Measurements from ENCODE around the gene LGI4. TPM values are rescaled to one million over a fixed set of nuclear protein-coding genes. Genes with fewer than 3 reads are reported as not detected.

The LGI4 gene
- total RNA-seq, 4 donors from 2014 or later = 5.1 to 44.4 (median 19.7) TPM

- no peak overlapping the region for H3K4me3 ChIP-seq
- no peaks in the 10 kb centered on the region for H3K36me3 ChIP-seq
- H3K27ac ChIP-seq = no peak overlapping the region
- no peaks in the 10 kb centered on the region for H3K27me3 ChIP-seq
- no peaks in the 10 kb centered on the region for H3K9me3 ChIP-seq
- TF ChIP-seq POLR2A (IDR thresholded peaks at IDR 0.05) = no peak
- no peak for TF ChIP-seq CTCF (IDR thresholded peaks at IDR 0.05)
- intact Hi-C loops (cut with DNase I; ENCODE audit: low total_unique reads) = no loop called here
- DNase-seq = no peak
- H3K4me1 ChIP-seq = no peaks in the 10 kb centered on the region
Measured at GRCh38 chr19:35160629-35161433, 26.0 kb upstream of the LGI4 start.

- Histone ChIP-seq H3K4me3 (no peak overlapping the region), H3K27ac (no peak overlapping the region), H3K36me3 (no peaks in the 10 kb centered on the region), H3K9me3 (no peaks in the 10 kb centered on the region), H3K4me1 (no peaks in the 10 kb centered on the region), H3K27me3 (no peaks in the 10 kb centered on the region)
- TF ChIP-seq CTCF (IDR thresholded peaks at IDR 0.05) (no peak), POLR2A (IDR thresholded peaks at IDR 0.05) (no peak)
- no peak for DNase-seq
- intact Hi-C loops (cut with DNase I; ENCODE audit: low total_unique reads) = no loop called here
Measured at GRCh38 chr19:35159606-35160005, 24.7 kb upstream of the LGI4 start.

- intact Hi-C loops (cut with DNase I; ENCODE audit: low total_unique reads) = no loop called here
- Histone ChIP-seq H3K4me3 (no peak overlapping the region), H3K27me3 (no peaks in the 10 kb centered on the region), H3K27ac (no peak overlapping the region), H3K9me3 (no peaks in the 10 kb centered on the region), H3K36me3 (no peaks in the 10 kb centered on the region), H3K4me1 (peaks cover 0 to 6% of the 10 kb centered on the region in 2 donors)
- TF ChIP-seq CTCF (IDR thresholded peaks at IDR 0.05) (no peak), POLR2A (IDR thresholded peaks at IDR 0.05) (no peak)
- no peak for DNase-seq
Measured at GRCh38 chr19:35157431-35157830, 22.6 kb upstream of the LGI4 start.

- intact Hi-C loops (cut with DNase I; ENCODE audit: low total_unique reads) = no loop called here
- no peaks in the 10 kb centered on the region for H3K36me3 ChIP-seq
- no peak overlapping the region for H3K4me3 ChIP-seq
- H3K27ac ChIP-seq = no peak overlapping the region
- H3K27me3 ChIP-seq = no peaks in the 10 kb centered on the region
- H3K9me3 ChIP-seq = no peaks in the 10 kb centered on the region
- DNase-seq = no peak
- no peak for TF ChIP-seq POLR2A (IDR thresholded peaks at IDR 0.05)
- TF ChIP-seq CTCF (IDR thresholded peaks at IDR 0.05) = no peak
- peaks cover 0 to 6% of the 10 kb centered on the region in 2 donors for H3K4me1 ChIP-seq
Measured at GRCh38 chr19:35156673-35157014, 21.8 kb upstream of the LGI4 start.

- no peaks in the 10 kb centered on the region for H3K36me3 ChIP-seq
- TF ChIP-seq POLR2A (IDR thresholded peaks at IDR 0.05) (no peak), CTCF (IDR thresholded peaks at IDR 0.05) (no peak)
- H3K27me3 ChIP-seq = no peaks in the 10 kb centered on the region
- intact Hi-C loops (cut with DNase I; ENCODE audit: low total_unique reads) = no loop called here
- no peaks in the 10 kb centered on the region for H3K9me3 ChIP-seq
- no peak for DNase-seq
- H3K27ac ChIP-seq = peak overlapping the region in 1 of 2 donors; percentile 78
- peaks cover 0 to 6% of the 10 kb centered on the region in 2 donors for H3K4me1 ChIP-seq
- no peak overlapping the region for H3K4me3 ChIP-seq
Measured at GRCh38 chr19:35155981-35156672, 21.3 kb upstream of the LGI4 start.
